Parathyroid adenoma (tissue), 2 donors: ENCODE results near the gene MTX2.

ENCODE experiments used
- H2AFZ ChIP-seq: fragments of 300-600 bp; sonication (generic); one replicate; pipeline ENCODE4 v1.7.0; 2017; ENCODE audit warnings: antibody characterized with exemption, mild to moderate bottlenecking
- H3K27ac ChIP-seq: fragments of 300-600 bp; sonication (generic); one replicate; pipeline ENCODE4 v1.7.0; 2017
- H3K27me3 ChIP-seq: fragments of 300-600 bp; sonication (generic); one replicate; pipeline ENCODE4 v1.7.0; 2017; ENCODE audit warnings: low read length; ENCODE audit not compliant: control insufficient read depth, insufficient read depth
- H3K36me3 ChIP-seq: fragments of 300-600 bp; sonication (generic); one replicate; pipeline ENCODE4 v1.7.0; 2017; ENCODE audit warnings: low read length; ENCODE audit not compliant: control insufficient read depth, insufficient read depth
- H3K4me1 ChIP-seq: fragments of 300-600 bp; sonication (generic); one replicate; pipeline ENCODE4 v1.7.0; 2017; ENCODE audit warnings: control low read depth
- H3K4me2 ChIP-seq: fragments of 300-600 bp; sonication (generic); one replicate; pipeline ENCODE4 v1.7.0; 2017; ENCODE audit warnings: low read length
- H3K4me3 ChIP-seq: fragments of 300-600 bp; sonication (generic); one replicate; pipeline ENCODE4 v1.7.0; 2017; ENCODE audit warnings: low read depth, low read length
- H3K79me2 ChIP-seq: fragments of 300-600 bp; sonication (generic); one replicate; pipeline ENCODE4 v1.7.0; 2017; ENCODE audit warnings: control low read depth
- H3K9ac ChIP-seq: fragments of 300-600 bp; sonication (generic); one replicate; pipeline ENCODE4 v1.7.0; 2017; ENCODE audit warnings: mild to moderate bottlenecking
- H3K9me3 ChIP-seq: fragments of 300-600 bp; sonication (generic); one replicate; pipeline ENCODE4 v1.7.0; 2017; ENCODE audit warnings: low read length; ENCODE audit not compliant: control insufficient read depth
- CTCF ChIP-seq: fragments of 300-600 bp; sonication (generic); IDR thresholded peaks from one replicate; pipeline ENCODE4 v1.7.0; 2017; ENCODE audit warnings: antibody characterized with exemption, mild to moderate bottlenecking
- donor health status: primary hyperparathyroidism.

Gene MTX2

GRCh38 chr2:176317199-176317598 is 48.0 kb downstream of the MTX2 start:
- H3K27me3 ChIP-seq = no peaks in the 10 kb centered on the region

GRCh38 chr2:176317623-176318065 is 48.4 kb downstream of the MTX2 start:
- no peaks in the 10 kb centered on the region for H3K9me3 ChIP-seq
- no peak for TF ChIP-seq CTCF
- H3K36me3 ChIP-seq = no peaks in the 10 kb centered on the region
- peaks cover 3% of the 10 kb centered on the region for H3K79me2 ChIP-seq
- H2AFZ ChIP-seq = no peak overlapping the region
- no peak overlapping the region for H3K4me2 ChIP-seq
- H3K4me1 ChIP-seq = no peaks in the 10 kb centered on the region
- no peak overlapping the region for H3K27ac ChIP-seq
- H3K27me3 ChIP-seq = no peaks in the 10 kb centered on the region
- H3K4me3 ChIP-seq = no peak overlapping the region
- no peak overlapping the region for H3K9ac ChIP-seq

More at GRCh38 chr2:176317199-176317598, 48.0 kb downstream of the MTX2 start:
- peaks cover 3% of the 10 kb centered on the region for H3K79me2 ChIP-seq
- no peak overlapping the region for H3K4me3 ChIP-seq
- no peaks in the 10 kb centered on the region for H3K36me3 ChIP-seq
- TF ChIP-seq CTCF = no peak
- H3K4me1 ChIP-seq = no peaks in the 10 kb centered on the region
- H3K4me2 ChIP-seq = no peak overlapping the region
- H3K9ac ChIP-seq = no peak overlapping the region
- no peak overlapping the region for H3K27ac ChIP-seq
- no peak overlapping the region for H2AFZ ChIP-seq
- no peaks in the 10 kb centered on the region for H3K9me3 ChIP-seq

- H3K79me2 ChIP-seq = no peaks in the 10 kb centered on the region
- no peaks in the 10 kb centered on the region for H3K27me3 ChIP-seq
- no peak overlapping the region for H3K4me2 ChIP-seq
- H3K36me3 ChIP-seq = no peaks in the 10 kb centered on the region
- no peak for TF ChIP-seq CTCF
- H2AFZ ChIP-seq = no peak overlapping the region
- no peak overlapping the region for H3K9ac ChIP-seq
- no peaks in the 10 kb centered on the region for H3K9me3 ChIP-seq
- H3K27ac ChIP-seq = no peak overlapping the region
- H3K4me1 ChIP-seq = no peaks in the 10 kb centered on the region
- H3K4me3 ChIP-seq = no peak overlapping the region
Measured at GRCh38 chr2:176321916-176322315, 52.7 kb downstream of the MTX2 start.

- Histone ChIP-seq H3K27me3 (no peaks in the 10 kb centered on the region), H3K4me2 (no peak overlapping the region), H3K9ac (no peak overlapping the region), H3K36me3 (no peaks in the 10 kb centered on the region), H3K79me2 (no peaks in the 10 kb centered on the region), H3K27ac (no peak overlapping the region), H3K4me3 (no peak overlapping the region), H3K9me3 (no peaks in the 10 kb centered on the region), H3K4me1 (no peaks in the 10 kb centered on the region), H2AFZ (no peak overlapping the region)
- no peak for TF ChIP-seq CTCF
Measured at GRCh38 chr2:176324862-176325261, 55.6 kb downstream of the MTX2 start.

GRCh38 chr2:176325732-176326131 is 56.5 kb downstream of the MTX2 start:
- Histone ChIP-seq H3K4me2 (no peak overlapping the region), H3K79me2 (no peaks in the 10 kb centered on the region), H3K27me3 (no peaks in the 10 kb centered on the region), H3K36me3 (no peaks in the 10 kb centered on the region), H3K9ac (no peak overlapping the region), H3K9me3 (no peaks in the 10 kb centered on the region), H2AFZ (no peak overlapping the region), H3K27ac (no peak overlapping the region), H3K4me3 (no peak overlapping the region), H3K4me1 (no peaks in the 10 kb centered on the region)
- TF ChIP-seq CTCF = no peak
